Activated B cell treated with CpG ODN at 0.5 μM for 24 hours (primary cell): Measurements from ENCODE around the gene SLITRK1. TPM values are rescaled to one million over a fixed set of nuclear protein-coding genes. Genes with fewer than 3 reads are reported as not detected.

Experiments
- ATAC-seq: fragments of 200-7000 bp; cut with Tn5 transposase; one replicate; pipeline ENCODE4 v1.10.0; 2021; ENCODE audit warnings: low read depth, mild to moderate bottlenecking, moderate library complexity
- CTCF ChIA-PET: fragments of 350-600 bp; sonication (Branson Sonifier 250); formaldehyde crosslinking; loops from one replicate; lab custom pipeline; 2021; ENCODE audit warnings: antibody characterized with exemption; lab: Charles Lee
- POLR2A ChIA-PET: fragments of 350-600 bp; sonication (Branson Sonifier 250); formaldehyde crosslinking; loops from one replicate; lab custom pipeline; 2021; ENCODE audit warnings: antibody characterized with exemption; lab: Charles Lee
- DNase-seq: peaks from one replicate; pipeline ENCODE4 v3.0.0; 2022
- H3K27ac Mint-ChIP-seq: one replicate; pipeline ENCODE4 v1.8.0; 2020; ENCODE audit warnings: mixed read lengths
- H3K27me3 Mint-ChIP-seq: one replicate; pipeline ENCODE4 v1.8.0; 2021; ENCODE audit warnings: mixed read lengths
- H3K36me3 Mint-ChIP-seq: one replicate; pipeline ENCODE4 v1.8.0; 2021; ENCODE audit warnings: low read depth, mixed read lengths
- H3K4me1 Mint-ChIP-seq: one replicate; pipeline ENCODE4 v1.8.0; 2021; ENCODE audit warnings: mixed read lengths
- H3K4me3 Mint-ChIP-seq: one replicate; pipeline ENCODE4 v1.8.0; 2020; ENCODE audit warnings: mild to moderate bottlenecking, mixed read lengths
- H3K9me3 Mint-ChIP-seq: one replicate; pipeline ENCODE4 v1.8.0; 2020; ENCODE audit warnings: mixed read lengths
- intact Hi-C: fragments of 100-400 bp; cut with micrococcal nuclease; formaldehyde crosslinking; loops from one replicate; pipeline ENCODE4 v1.15.1; 2024
- total RNA-seq: library from RNA; stranded (reverse); gene quantifications from 2 replicates; pipeline ENCODE4 v1.2.3, GENCODE V29; 2022
- TF ChIP-seq, protein P1 (sequence below): fragments of 200-600 bp; IDR thresholded peaks from one replicate; pipeline ENCODE4 v1.8.0; 2022; ENCODE audit warnings: antibody characterized with exemption, mild to moderate bottlenecking

SLITRK1 gene
- total RNA-seq, 1 donor from 2014 or later = not detected

- peaks cover 19% of the 10 kb centered on the region for H3K27me3 Mint-ChIP-seq
- no peak for ATAC-seq
Observed at GRCh38 chr13:83879431-83880171, 2.7 kb downstream of the SLITRK1 start.

GRCh38 chr13:83878691-83879430, 3.4 kb downstream of the SLITRK1 start:
- ATAC-seq (no peak), DNase-seq (no peak)
- ChIA-PET POLR2A (no interaction called here), CTCF (no interaction called here)
- H3K9me3 Mint-ChIP-seq = peaks cover 6% of the 10 kb centered on the region
- intact Hi-C loops = loop anchor here (5.0 kb wide), 1 partner anchor 1233 kb away; no protein-coding TSS in a partner anchor
- no peak overlapping the region for H3K4me3 Mint-ChIP-seq
- H3K4me1 Mint-ChIP-seq = no peaks in the 10 kb centered on the region
- no peaks in the 10 kb centered on the region for H3K36me3 Mint-ChIP-seq
- H3K27me3 Mint-ChIP-seq = peaks cover 17% of the 10 kb centered on the region
- no peak overlapping the region for H3K27ac Mint-ChIP-seq
- TF ChIP-seq, protein P1, sequence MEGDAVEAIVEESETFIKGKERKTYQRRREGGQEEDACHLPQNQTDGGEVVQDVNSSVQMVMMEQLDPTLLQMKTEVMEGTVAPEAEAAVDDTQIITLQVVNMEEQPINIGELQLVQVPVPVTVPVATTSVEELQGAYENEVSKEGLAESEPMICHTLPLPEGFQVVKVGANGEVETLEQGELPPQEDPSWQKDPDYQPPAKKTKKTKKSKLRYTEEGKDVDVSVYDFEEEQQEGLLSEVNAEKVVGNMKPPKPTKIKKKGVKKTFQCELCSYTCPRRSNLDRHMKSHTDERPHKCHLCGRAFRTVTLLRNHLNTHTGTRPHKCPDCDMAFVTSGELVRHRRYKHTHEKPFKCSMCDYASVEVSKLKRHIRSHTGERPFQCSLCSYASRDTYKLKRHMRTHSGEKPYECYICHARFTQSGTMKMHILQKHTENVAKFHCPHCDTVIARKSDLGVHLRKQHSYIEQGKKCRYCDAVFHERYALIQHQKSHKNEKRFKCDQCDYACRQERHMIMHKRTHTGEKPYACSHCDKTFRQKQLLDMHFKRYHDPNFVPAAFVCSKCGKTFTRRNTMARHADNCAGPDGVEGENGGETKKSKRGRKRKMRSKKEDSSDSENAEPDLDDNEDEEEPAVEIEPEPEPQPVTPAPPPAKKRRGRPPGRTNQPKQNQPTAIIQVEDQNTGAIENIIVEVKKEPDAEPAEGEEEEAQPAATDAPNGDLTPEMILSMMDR = no peak

More at GRCh38 chr13:83879431-83880171, 2.7 kb downstream of the SLITRK1 start:
- CTCF ChIA-PET = no interaction called here
- TF ChIP-seq, protein P1 = no peak
- intact Hi-C loops = loop anchor here (5.0 kb wide), 1 partner anchor 1233 kb away; no protein-coding TSS in a partner anchor
- Mint-ChIP-seq H3K27ac (no peak overlapping the region), H3K9me3 (peaks cover 6% of the 10 kb centered on the region), H3K4me1 (no peaks in the 10 kb centered on the region), H3K4me3 (no peak overlapping the region), H3K36me3 (no peaks in the 10 kb centered on the region)
- no peak for DNase-seq
- POLR2A ChIA-PET = no interaction called here

DNA sequence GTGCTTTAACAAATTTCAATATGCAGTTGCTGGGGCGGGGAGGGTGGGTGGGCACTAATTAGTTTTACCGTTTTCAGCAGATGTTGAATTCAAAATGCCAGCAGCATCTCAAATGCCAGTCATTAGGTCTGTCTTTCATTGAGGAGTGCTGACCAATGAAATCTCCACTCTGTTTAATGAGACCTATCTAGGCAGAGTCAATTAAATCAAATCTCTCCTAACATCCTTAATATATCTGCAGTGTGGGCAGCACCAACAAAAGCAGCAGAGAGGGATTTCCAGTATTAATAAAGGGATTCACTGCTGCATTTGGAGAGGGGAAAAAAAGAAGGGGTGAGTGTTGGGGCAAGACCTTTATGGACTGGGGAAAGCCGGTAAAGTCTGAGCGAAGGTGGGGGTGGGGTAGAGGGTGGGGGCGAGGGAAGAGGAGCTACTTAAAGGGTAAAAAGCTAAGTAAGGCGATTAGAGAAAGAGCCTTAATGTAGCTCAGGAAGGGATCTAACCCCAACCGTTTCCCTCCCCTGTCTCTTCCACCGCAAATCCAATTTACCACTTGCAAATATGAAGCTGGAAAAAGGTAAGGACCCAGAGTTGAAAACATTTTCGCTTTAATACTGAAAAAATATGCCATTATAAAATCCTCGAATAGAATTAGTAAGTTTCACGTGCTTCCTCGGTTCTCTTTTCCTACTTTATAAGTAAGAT, 4.5 kb downstream of the SLITRK1 start:
- no peak for DNase-seq
- Mint-ChIP-seq H3K27ac (no peak overlapping the region), H3K4me3 (no peak overlapping the region), H3K36me3 (no peaks in the 10 kb centered on the region), H3K27me3 (peaks cover 13% of the 10 kb centered on the region), H3K9me3 (peaks cover 6% of the 10 kb centered on the region), H3K4me1 (no peaks in the 10 kb centered on the region)
- no peak for ATAC-seq
- TF ChIP-seq, protein P1 = no peak
- intact Hi-C loops = loop anchor here (5.0 kb wide), 1 partner anchor 1234 kb away; no protein-coding TSS in a partner anchor
- CTCF ChIA-PET = no interaction called here
- POLR2A ChIA-PET = no interaction called here

GRCh38 chr13:83876546-83876945, 5.7 kb downstream of the SLITRK1 start:
- intact Hi-C loops = loop anchor here (5.0 kb wide), 1 partner anchor 1236 kb away; no protein-coding TSS in a partner anchor
- no peak overlapping the region for H3K4me3 Mint-ChIP-seq
- no peaks in the 10 kb centered on the region for H3K36me3 Mint-ChIP-seq
- no peak overlapping the region for H3K27ac Mint-ChIP-seq
- peaks cover 13% of the 10 kb centered on the region for H3K27me3 Mint-ChIP-seq
- no peak for ATAC-seq
- no peak for DNase-seq
- ChIA-PET POLR2A (no interaction called here), CTCF (no interaction called here)
- TF ChIP-seq, protein P1 = no peak
- H3K4me1 Mint-ChIP-seq = no peaks in the 10 kb centered on the region
- peaks cover 9% of the 10 kb centered on the region for H3K9me3 Mint-ChIP-seq
